Thyroid gland (tissue), 4 donors: ENCODE measurements around the gene RPN2.

Experiments
- CTCF ChIP-seq, 6 experiments: fragments of 200-600 bp in 3 of 6; fragments of 450-650 bp in 3 of 6; sonication (generic) in 3 of 6; IDR thresholded peaks; one replicate each; pipeline ENCODE4 v1.5.1; 2016 to 2019; ENCODE audit warnings: antibody characterized with exemption in 6 of 6, mild to moderate bottlenecking in 2 of 6, inconsistent platforms in 1 of 6, moderate library complexity in 1 of 6
- POLR2A ChIP-seq, 2 donors: fragments of 450-650 bp; IDR thresholded peaks; one replicate each; pipeline ENCODE4 v1.6.1; 2017; ENCODE audit warnings: antibody characterized with exemption in 2 of 2, mild to moderate bottlenecking in 2 of 2, moderate library complexity in 1 of 2

GRCh38 chr20:37228656-37229055, 49.5 kb downstream of the RPN2 start:
- no peak for TF ChIP-seq CTCF (IDR thresholded peaks at IDR 0.05)
- TF ChIP-seq POLR2A (IDR thresholded peaks at IDR 0.05), result no peak
